Neural cell (in vitro differentiated cells): ENCODE data around the gene PLA1A. TPM values are rescaled to one million over a fixed set of nuclear protein-coding genes. Genes with fewer than 3 reads are reported as not detected.

Experiments
- H2AFZ ChIP-seq: fragments of 200-600, 300-800 bp; sonication (generic), shearing (Covaris generic); 2 replicates; pipeline ENCODE4 v1.6.0; 2014; ENCODE audit warnings: low read depth, mild to moderate bottlenecking, antibody characterized with exemption, low read length, moderate library complexity
- H3F3A ChIP-seq: fragments of 200-600 bp; shearing (Covaris generic); 2 replicates; pipeline ENCODE4 v1.6.1; 2016; ENCODE audit warnings: mild to moderate bottlenecking, moderate library complexity, mixed read lengths, antibody characterized with exemption, low read length; ENCODE audit not compliant: insufficient read depth, poor library complexity, severe bottlenecking
- H3K27ac ChIP-seq: fragments of 200-600, 300-800 bp; sonication (generic), shearing (Covaris generic); 2 replicates; pipeline ENCODE4 v1.5.1; 2014; ENCODE audit warnings: mild to moderate bottlenecking, low read length, moderate library complexity
- H3K27me3 ChIP-seq: fragments of 300-800, 200-600 bp; sonication (generic), shearing (Covaris generic); 2 replicates; pipeline ENCODE4 v1.6.0; 2014; ENCODE audit warnings: mild to moderate bottlenecking, low read depth, low read length, moderate library complexity; ENCODE audit not compliant: insufficient read depth
- H3K36me3 ChIP-seq: fragments of 300-800, 200-600 bp; sonication (generic), shearing (Covaris generic); 2 replicates; pipeline ENCODE4 v1.5.1; 2014; ENCODE audit warnings: mild to moderate bottlenecking, antibody characterized with exemption, low read length, moderate library complexity; ENCODE audit not compliant: insufficient read depth
- H3K4me2 ChIP-seq: fragments of 300-800, 200-600 bp; sonication (generic), shearing (Covaris generic); 2 replicates; pipeline ENCODE4 v1.6.0; 2014; ENCODE audit warnings: mild to moderate bottlenecking, low read length
- H3K4me3 ChIP-seq: fragments of 300-800, 200-600 bp; sonication (generic), shearing (Covaris generic); 2 replicates; pipeline ENCODE4 v1.5.1; 2014; ENCODE audit warnings: mild to moderate bottlenecking, low read length, moderate library complexity
- H3K79me2 ChIP-seq: fragments of 200-600 bp; shearing (Covaris generic); replicated peaks from 2 replicates; pipeline ENCODE4 v1.6.0; 2014; ENCODE audit warnings: mild to moderate bottlenecking, low read length, moderate library complexity; ENCODE audit not compliant: insufficient read depth
- H3K9ac ChIP-seq: fragments of 300-800, 200-600 bp; sonication (generic), shearing (Covaris generic); 2 replicates; pipeline ENCODE4 v1.6.1; 2016; ENCODE audit warnings: mild to moderate bottlenecking, low read length, mixed read lengths
- H3K9me2 ChIP-seq: fragments of 200-600 bp; shearing (Covaris generic); 2 replicates; pipeline ENCODE4 v1.6.1; 2016; ENCODE audit warnings: mild to moderate bottlenecking, low read length, mixed read lengths; ENCODE audit not compliant: insufficient read depth
- H3K9me3 ChIP-seq: fragments of 200-600, 300-800 bp; sonication (generic), shearing (Covaris generic); 2 replicates; pipeline ENCODE4 v1.6.1; 2016; ENCODE audit warnings: mild to moderate bottlenecking, mixed run types, low read length, moderate library complexity, mixed read lengths
- H4K20me1 ChIP-seq: fragments of 200-600 bp; shearing (Covaris generic); 2 replicates; pipeline ENCODE4 v1.6.1; 2016; ENCODE audit warnings: mild to moderate bottlenecking, mixed run types; ENCODE audit not compliant: insufficient read depth
- EP300 ChIP-seq: fragments of 450-650 bp; conservative IDR thresholded peaks from 2 replicates; pipeline ENCODE4 v1.6.1; 2014; ENCODE audit warnings: antibody characterized with exemption, mild to moderate bottlenecking, moderate library complexity; ENCODE audit not compliant: poor library complexity, severe bottlenecking
- EZH2 ChIP-seq: fragments of 200-600, 300-800 bp; shearing (Covaris generic), sonication (generic); IDR thresholded peaks from 2 replicates; pipeline ENCODE4 v1.6.1; 2014; ENCODE audit warnings: antibody characterized with exemption, low read length, borderline replicate concordance, mild to moderate bottlenecking; ENCODE audit not compliant: insufficient read depth, poor library complexity, severe bottlenecking
- MXI1 ChIP-seq: fragments of 450-650 bp; conservative IDR thresholded peaks from 2 replicates; pipeline ENCODE4 v1.6.1; 2014; ENCODE audit warnings: antibody characterized with exemption, mild to moderate bottlenecking; ENCODE audit not compliant: poor library complexity, severe bottlenecking
- POLR2AphosphoS5 ChIP-seq: IDR thresholded peaks from 2 replicates; pipeline ENCODE4 v1.6.1; 2012
- RAD21 ChIP-seq: fragments of 450-650 bp; conservative IDR thresholded peaks from 2 replicates; pipeline ENCODE4 v1.6.1; 2014; ENCODE audit warnings: antibody characterized with exemption, mild to moderate bottlenecking, moderate library complexity
- REST ChIP-seq: IDR thresholded peaks from 2 replicates; pipeline ENCODE4 v1.6.1; 2012; ENCODE audit warnings: borderline replicate concordance
- SMC3 ChIP-seq: fragments of 450-650 bp; conservative IDR thresholded peaks from 2 replicates; pipeline ENCODE4 v1.6.1; 2014; ENCODE audit warnings: antibody characterized with exemption, mild to moderate bottlenecking, moderate library complexity; ENCODE audit not compliant: poor library complexity
- TAF1 ChIP-seq: IDR thresholded peaks from 2 replicates; pipeline ENCODE4 v1.6.1; 2012; ENCODE audit warnings: low read depth
- polyA plus RNA-seq: library from polyadenylated mRNA; depleted of rRNA; stranded (reverse); fragments of >200 nt; gene quantifications from 2 replicates; pipeline ENCODE4 v1.2.3, GENCODE V29; 2014
- TF ChIP-seq, protein P1 (sequence below): fragments of 450-650 bp; IDR thresholded peaks from 2 replicates; pipeline ENCODE4 v1.5.1; 2014; ENCODE audit warnings: antibody characterized with exemption, mild to moderate bottlenecking, moderate library complexity; ENCODE audit not compliant: poor library complexity, severe bottlenecking

The PLA1A gene
- polyA plus RNA-seq, 1 donor from 2014 or later, result not detected

DNA sequence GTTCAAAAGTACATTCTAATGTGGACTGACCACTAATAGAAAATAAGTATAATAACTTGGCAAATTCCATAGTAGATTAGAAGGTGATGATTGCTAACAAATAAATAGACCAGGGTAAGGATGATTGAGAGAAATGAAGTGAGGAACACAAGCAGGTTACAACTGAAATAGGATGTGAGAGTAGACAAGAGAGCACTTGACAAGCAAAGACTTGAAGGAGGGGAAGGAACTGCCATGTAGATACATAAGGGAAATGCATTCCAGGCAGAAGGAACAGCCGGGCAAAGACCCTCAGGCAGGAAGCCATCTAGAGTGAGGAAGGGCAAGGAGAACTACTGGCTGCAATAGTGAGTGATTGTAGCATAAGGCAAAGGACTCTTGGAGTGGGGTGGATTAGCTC, 5.0 kb downstream of the PLA1A start:
- no peaks in the 10 kb centered on the region for H3K9me3 ChIP-seq
- H2AFZ ChIP-seq, result no peak overlapping the region
- H4K20me1 ChIP-seq, result no peaks in the 10 kb centered on the region
- no peaks in the 10 kb centered on the region for H3K36me3 ChIP-seq
- no peak overlapping the region for H3K4me2 ChIP-seq
- no peak overlapping the region for H3K27ac ChIP-seq
- no peak overlapping the region for H3K9ac ChIP-seq
- H3K27me3 ChIP-seq, result no peaks in the 10 kb centered on the region
- H3K9me2 ChIP-seq, result no peaks in the 10 kb centered on the region
- no peak overlapping the region for H3K4me3 ChIP-seq
- H3F3A ChIP-seq, result no peaks in the 10 kb centered on the region
- no peak for TF ChIP-seq RAD21
- TF ChIP-seq POLR2AphosphoS5, result no peak
- no peaks in the 10 kb centered on the region for H3K79me2 ChIP-seq

GRCh38 chr3:119604878-119605277, 7.2 kb downstream of the PLA1A start:
- TF ChIP-seq EP300 (no peak), SMC3 (no peak), TAF1 (no peak), EZH2 (no peak), REST (no peak), MXI1 (no peak), RAD21 (no peak), POLR2AphosphoS5 (no peak)
- TF ChIP-seq, protein P1, sequence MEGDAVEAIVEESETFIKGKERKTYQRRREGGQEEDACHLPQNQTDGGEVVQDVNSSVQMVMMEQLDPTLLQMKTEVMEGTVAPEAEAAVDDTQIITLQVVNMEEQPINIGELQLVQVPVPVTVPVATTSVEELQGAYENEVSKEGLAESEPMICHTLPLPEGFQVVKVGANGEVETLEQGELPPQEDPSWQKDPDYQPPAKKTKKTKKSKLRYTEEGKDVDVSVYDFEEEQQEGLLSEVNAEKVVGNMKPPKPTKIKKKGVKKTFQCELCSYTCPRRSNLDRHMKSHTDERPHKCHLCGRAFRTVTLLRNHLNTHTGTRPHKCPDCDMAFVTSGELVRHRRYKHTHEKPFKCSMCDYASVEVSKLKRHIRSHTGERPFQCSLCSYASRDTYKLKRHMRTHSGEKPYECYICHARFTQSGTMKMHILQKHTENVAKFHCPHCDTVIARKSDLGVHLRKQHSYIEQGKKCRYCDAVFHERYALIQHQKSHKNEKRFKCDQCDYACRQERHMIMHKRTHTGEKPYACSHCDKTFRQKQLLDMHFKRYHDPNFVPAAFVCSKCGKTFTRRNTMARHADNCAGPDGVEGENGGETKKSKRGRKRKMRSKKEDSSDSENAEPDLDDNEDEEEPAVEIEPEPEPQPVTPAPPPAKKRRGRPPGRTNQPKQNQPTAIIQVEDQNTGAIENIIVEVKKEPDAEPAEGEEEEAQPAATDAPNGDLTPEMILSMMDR, result no peak
- H3K36me3 ChIP-seq, result no peaks in the 10 kb centered on the region
- H4K20me1 ChIP-seq, result no peaks in the 10 kb centered on the region
- H3K9ac ChIP-seq, result no peak overlapping the region
- H3K9me2 ChIP-seq, result no peaks in the 10 kb centered on the region
- no peak overlapping the region for H2AFZ ChIP-seq
- no peak overlapping the region for H3K4me3 ChIP-seq
- no peak overlapping the region for H3K27ac ChIP-seq
- no peaks in the 10 kb centered on the region for H3K9me3 ChIP-seq
- no peaks in the 10 kb centered on the region for H3K27me3 ChIP-seq
- H3K4me2 ChIP-seq, result no peak overlapping the region
- no peaks in the 10 kb centered on the region for H3F3A ChIP-seq
- no peaks in the 10 kb centered on the region for H3K79me2 ChIP-seq

- Histone ChIP-seq H2AFZ (no peak overlapping the region), H3K27ac (no peak overlapping the region), H4K20me1 (no peaks in the 10 kb centered on the region), H3K27me3 (no peaks in the 10 kb centered on the region), H3K4me3 (no peak overlapping the region), H3K9me3 (no peaks in the 10 kb centered on the region), H3K36me3 (no peaks in the 10 kb centered on the region), H3K4me2 (no peak overlapping the region), H3K9me2 (no peaks in the 10 kb centered on the region), H3K79me2 (no peaks in the 10 kb centered on the region), H3F3A (no peaks in the 10 kb centered on the region), H3K9ac (no peak overlapping the region)
- no peak for TF ChIP-seq MXI1
- TF ChIP-seq SMC3, result no peak
- TF ChIP-seq REST, result no peak
- TF ChIP-seq, protein P1, result no peak
- TF ChIP-seq RAD21, result no peak
- no peak for TF ChIP-seq POLR2AphosphoS5
- TF ChIP-seq EZH2, result no peak
- no peak for TF ChIP-seq EP300
- no peak for TF ChIP-seq TAF1
These were observed 10.8 kb downstream of the PLA1A start for GRCh38 chr3:119608405-119609000.
